ENCODE results near the gene TMEM45B. TPM values are rescaled to one million over a fixed set of nuclear protein-coding genes. Genes with fewer than 3 reads are reported as not detected.

Gene TMEM45B
- total and polyA plus RNA-seq, 2 experiments from 2014 or later = 0.11 to 0.38 TPM

DNA sequence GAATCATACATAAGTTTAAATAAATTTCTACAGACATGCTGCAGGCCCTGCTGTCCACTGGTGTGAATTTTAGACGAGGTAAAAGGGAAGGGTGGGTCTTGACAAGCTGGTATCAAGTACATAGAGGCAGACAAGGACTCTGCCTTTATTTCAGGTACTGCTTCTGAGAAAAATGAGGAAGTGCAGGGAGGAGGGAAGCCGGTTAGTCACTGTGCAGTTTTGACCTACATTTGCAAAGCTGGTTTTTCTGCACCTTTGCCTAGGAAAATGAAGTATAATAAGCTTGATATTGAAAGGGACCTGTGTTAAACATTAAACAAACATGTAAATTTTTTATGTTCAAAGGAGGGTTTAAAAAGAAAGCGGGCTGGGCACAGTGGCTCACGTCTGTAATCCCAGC is 24.6 kb downstream of the TMEM45B start:
- H3K36me3 ChIP-seq (ENCODE audit: insufficient read depth) = no peaks in the 10 kb centered on the region
- H3K27ac Mint-ChIP-seq = no peak overlapping the region
- H3K4me3 ChIP-seq = no peak overlapping the region
- H3K27me3 ChIP-seq (ENCODE audit: insufficient read depth) = no peaks in the 10 kb centered on the region
- no peaks in the 10 kb centered on the region for H3F3A ChIP-seq (replicated peaks; ENCODE audit: low read depth)
- no peaks in the 10 kb centered on the region for H3K36me3 Mint-ChIP-seq (ENCODE audit: low read depth)
- no peaks in the 10 kb centered on the region for H3K9me2 ChIP-seq (ENCODE audit: insufficient read depth)
- no peak for ATAC-seq
- H3K27me3 Mint-ChIP-seq (ENCODE audit: insufficient read depth, low read depth, poor library complexity) = peaks cover 1% of the 10 kb centered on the region
- H3K9me3 Mint-ChIP-seq = no peaks in the 10 kb centered on the region; the same call in 2 of the 3 replicates
- no peak overlapping the region for H3K4me2 ChIP-seq
- no peak for TF ChIP-seq ZNF331 (CRISPR knock-in tag; IDR thresholded peaks at IDR 0.05; ENCODE audit: low read depth)
- TF ChIP-seq POLR2AphosphoS5 (IDR thresholded peaks at IDR 0.05; ENCODE audit: low read depth) = no peak
- TF ChIP-seq, protein P1, sequence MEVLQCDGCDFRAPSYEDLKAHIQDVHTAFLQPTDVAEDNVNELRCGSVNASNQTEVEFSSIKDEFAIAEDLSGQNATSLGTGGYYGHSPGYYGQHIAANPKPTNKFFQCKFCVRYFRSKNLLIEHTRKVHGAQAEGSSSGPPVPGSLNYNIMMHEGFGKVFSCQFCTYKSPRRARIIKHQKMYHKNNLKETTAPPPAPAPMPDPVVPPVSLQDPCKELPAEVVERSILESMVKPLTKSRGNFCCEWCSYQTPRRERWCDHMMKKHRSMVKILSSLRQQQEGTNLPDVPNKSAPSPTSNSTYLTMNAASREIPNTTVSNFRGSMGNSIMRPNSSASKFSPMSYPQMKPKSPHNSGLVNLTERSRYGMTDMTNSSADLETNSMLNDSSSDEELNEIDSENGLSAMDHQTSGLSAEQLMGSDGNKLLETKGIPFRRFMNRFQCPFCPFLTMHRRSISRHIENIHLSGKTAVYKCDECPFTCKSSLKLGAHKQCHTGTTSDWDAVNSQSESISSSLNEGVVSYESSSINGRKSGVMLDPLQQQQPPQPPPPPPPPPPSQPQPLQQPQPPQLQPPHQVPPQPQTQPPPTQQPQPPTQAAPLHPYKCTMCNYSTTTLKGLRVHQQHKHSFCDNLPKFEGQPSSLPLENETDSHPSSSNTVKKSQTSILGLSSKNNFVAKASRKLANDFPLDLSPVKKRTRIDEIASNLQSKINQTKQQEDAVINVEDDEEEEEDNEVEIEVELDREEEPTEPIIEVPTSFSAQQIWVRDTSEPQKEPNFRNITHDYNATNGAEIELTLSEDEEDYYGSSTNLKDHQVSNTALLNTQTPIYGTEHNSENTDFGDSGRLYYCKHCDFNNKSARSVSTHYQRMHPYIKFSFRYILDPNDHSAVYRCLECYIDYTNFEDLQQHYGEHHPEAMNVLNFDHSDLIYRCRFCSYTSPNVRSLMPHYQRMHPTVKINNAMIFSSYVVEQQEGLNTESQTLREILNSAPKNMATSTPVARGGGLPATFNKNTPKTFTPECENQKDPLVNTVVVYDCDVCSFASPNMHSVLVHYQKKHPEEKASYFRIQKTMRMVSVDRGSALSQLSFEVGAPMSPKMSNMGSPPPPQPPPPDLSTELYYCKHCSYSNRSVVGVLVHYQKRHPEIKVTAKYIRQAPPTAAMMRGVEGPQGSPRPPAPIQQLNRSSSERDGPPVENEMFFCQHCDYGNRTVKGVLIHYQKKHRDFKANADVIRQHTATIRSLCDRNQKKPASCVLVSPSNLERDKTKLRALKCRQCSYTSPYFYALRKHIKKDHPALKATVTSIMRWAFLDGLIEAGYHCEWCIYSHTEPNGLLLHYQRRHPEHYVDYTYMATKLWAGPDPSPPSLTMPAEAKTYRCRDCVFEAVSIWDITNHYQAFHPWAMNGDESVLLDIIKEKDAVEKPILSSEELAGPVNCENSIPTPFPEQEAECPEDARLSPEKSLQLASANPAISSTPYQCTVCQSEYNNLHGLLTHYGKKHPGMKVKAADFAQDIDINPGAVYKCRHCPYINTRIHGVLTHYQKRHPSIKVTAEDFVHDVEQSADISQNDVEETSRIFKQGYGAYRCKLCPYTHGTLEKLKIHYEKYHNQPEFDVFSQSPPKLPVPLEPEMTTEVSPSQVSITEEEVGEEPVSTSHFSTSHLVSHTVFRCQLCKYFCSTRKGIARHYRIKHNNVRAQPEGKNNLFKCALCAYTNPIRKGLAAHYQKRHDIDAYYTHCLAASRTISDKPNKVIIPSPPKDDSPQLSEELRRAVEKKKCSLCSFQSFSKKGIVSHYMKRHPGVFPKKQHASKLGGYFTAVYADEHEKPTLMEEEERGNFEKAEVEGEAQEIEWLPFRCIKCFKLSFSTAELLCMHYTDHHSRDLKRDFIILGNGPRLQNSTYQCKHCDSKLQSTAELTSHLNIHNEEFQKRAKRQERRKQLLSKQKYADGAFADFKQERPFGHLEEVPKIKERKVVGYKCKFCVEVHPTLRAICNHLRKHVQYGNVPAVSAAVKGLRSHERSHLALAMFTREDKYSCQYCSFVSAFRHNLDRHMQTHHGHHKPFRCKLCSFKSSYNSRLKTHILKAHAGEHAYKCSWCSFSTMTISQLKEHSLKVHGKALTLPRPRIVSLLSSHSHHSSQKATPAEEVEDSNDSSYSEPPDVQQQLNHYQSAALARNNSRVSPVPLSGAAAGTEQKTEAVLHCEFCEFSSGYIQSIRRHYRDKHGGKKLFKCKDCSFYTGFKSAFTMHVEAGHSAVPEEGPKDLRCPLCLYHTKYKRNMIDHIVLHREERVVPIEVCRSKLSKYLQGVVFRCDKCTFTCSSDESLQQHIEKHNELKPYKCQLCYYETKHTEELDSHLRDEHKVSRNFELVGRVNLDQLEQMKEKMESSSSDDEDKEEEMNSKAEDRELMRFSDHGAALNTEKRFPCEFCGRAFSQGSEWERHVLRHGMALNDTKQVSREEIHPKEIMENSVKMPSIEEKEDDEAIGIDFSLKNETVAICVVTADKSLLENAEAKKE (CRISPR knock-in tag; IDR thresholded peaks at IDR 0.05) = no peak
- TF ChIP-seq ZNF114 (CRISPR knock-in tag; IDR thresholded peaks at IDR 0.05) = no peak
- TF ChIP-seq NANOG (IDR thresholded peaks at IDR 0.05; ENCODE audit: borderline replicate concordance) = no peak
- no peak overlapping the region for H2AFZ ChIP-seq
- H3K4me1 ChIP-seq (ENCODE audit: insufficient read depth) = no peaks in the 10 kb centered on the region
- DNase-seq (ENCODE audit: low spot score) = no peak
- no peak overlapping the region for H3K4me3 Mint-ChIP-seq
- no peaks in the 10 kb centered on the region for H3K79me2 ChIP-seq (replicated peaks; ENCODE audit: insufficient read depth)
- H3K27ac ChIP-seq (ENCODE audit: low read depth) = no peak overlapping the region
- peaks cover 4% of the 10 kb centered on the region for H3K4me1 Mint-ChIP-seq
- no peaks in the 10 kb centered on the region for H4K20me1 ChIP-seq (replicated peaks; ENCODE audit: insufficient read depth)

DNA sequence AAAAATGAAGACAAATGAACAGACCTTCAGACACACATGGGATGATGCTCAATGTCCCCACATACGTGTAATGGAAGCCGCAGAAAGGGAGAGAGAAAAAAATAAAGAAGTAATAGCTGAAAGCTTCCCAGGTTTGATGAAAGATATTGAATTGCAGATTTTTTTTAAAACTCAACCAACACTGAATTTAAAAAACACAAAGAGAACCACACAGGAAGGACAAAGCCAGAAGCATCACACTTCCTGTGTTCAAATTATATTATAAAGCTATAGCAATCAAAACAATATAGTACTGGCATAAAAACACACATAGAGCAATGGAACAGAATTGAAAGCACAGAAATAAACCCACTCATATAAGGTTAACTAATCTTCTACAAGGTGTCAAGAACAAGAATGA is 26.5 kb downstream of the TMEM45B start:
- Histone ChIP-seq H3K79me2 (replicated peaks; ENCODE audit: insufficient read depth) (no peaks in the 10 kb centered on the region), H3K27me3 (ENCODE audit: insufficient read depth) (no peaks in the 10 kb centered on the region), H3K36me3 (ENCODE audit: insufficient read depth) (no peaks in the 10 kb centered on the region), H3K27ac (ENCODE audit: low read depth) (no peak overlapping the region), H3K4me3 (no peak overlapping the region), H2AFZ (no peak overlapping the region), H3K4me1 (ENCODE audit: insufficient read depth) (no peaks in the 10 kb centered on the region; the same call in 1 of the 2 replicates), H3K4me2 (no peak overlapping the region), H3K9me2 (ENCODE audit: insufficient read depth) (no peaks in the 10 kb centered on the region), H3F3A (replicated peaks; ENCODE audit: low read depth) (no peaks in the 10 kb centered on the region), H4K20me1 (replicated peaks; ENCODE audit: insufficient read depth) (no peaks in the 10 kb centered on the region)
- H3K27ac Mint-ChIP-seq = no peak overlapping the region
- no peaks in the 10 kb centered on the region for H3K36me3 Mint-ChIP-seq (ENCODE audit: low read depth)
- H3K9me3 Mint-ChIP-seq = no peaks in the 10 kb centered on the region; the same call in 2 of the 3 replicates
- ATAC-seq (no peak), DNase-seq (ENCODE audit: low spot score) (no peak)
- H3K4me3 Mint-ChIP-seq = no peak overlapping the region
- peaks cover 1% of the 10 kb centered on the region for H3K27me3 Mint-ChIP-seq (ENCODE audit: insufficient read depth, low read depth, poor library complexity)
- peaks cover 6% of the 10 kb centered on the region for H3K4me1 Mint-ChIP-seq
- TF ChIP-seq POLR2AphosphoS5 (IDR thresholded peaks at IDR 0.05; ENCODE audit: low read depth) = no peak
- no peak for TF ChIP-seq CREB1 (CRISPR knock-in tag; IDR thresholded peaks at IDR 0.05; ENCODE audit: low read depth)
- no peak for TF ChIP-seq EZH2 (IDR thresholded peaks at IDR 0.05; ENCODE audit: low read depth, unreplicated experiment)
- TF ChIP-seq, protein P2, sequence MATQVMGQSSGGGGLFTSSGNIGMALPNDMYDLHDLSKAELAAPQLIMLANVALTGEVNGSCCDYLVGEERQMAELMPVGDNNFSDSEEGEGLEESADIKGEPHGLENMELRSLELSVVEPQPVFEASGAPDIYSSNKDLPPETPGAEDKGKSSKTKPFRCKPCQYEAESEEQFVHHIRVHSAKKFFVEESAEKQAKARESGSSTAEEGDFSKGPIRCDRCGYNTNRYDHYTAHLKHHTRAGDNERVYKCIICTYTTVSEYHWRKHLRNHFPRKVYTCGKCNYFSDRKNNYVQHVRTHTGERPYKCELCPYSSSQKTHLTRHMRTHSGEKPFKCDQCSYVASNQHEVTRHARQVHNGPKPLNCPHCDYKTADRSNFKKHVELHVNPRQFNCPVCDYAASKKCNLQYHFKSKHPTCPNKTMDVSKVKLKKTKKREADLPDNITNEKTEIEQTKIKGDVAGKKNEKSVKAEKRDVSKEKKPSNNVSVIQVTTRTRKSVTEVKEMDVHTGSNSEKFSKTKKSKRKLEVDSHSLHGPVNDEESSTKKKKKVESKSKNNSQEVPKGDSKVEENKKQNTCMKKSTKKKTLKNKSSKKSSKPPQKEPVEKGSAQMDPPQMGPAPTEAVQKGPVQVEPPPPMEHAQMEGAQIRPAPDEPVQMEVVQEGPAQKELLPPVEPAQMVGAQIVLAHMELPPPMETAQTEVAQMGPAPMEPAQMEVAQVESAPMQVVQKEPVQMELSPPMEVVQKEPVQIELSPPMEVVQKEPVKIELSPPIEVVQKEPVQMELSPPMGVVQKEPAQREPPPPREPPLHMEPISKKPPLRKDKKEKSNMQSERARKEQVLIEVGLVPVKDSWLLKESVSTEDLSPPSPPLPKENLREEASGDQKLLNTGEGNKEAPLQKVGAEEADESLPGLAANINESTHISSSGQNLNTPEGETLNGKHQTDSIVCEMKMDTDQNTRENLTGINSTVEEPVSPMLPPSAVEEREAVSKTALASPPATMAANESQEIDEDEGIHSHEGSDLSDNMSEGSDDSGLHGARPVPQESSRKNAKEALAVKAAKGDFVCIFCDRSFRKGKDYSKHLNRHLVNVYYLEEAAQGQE (IDR thresholded peaks at IDR 0.05; ENCODE audit: unreplicated experiment) = no peak
- no peak for TF ChIP-seq NANOG (IDR thresholded peaks at IDR 0.05; ENCODE audit: borderline replicate concordance)
- TF ChIP-seq, protein P3, sequence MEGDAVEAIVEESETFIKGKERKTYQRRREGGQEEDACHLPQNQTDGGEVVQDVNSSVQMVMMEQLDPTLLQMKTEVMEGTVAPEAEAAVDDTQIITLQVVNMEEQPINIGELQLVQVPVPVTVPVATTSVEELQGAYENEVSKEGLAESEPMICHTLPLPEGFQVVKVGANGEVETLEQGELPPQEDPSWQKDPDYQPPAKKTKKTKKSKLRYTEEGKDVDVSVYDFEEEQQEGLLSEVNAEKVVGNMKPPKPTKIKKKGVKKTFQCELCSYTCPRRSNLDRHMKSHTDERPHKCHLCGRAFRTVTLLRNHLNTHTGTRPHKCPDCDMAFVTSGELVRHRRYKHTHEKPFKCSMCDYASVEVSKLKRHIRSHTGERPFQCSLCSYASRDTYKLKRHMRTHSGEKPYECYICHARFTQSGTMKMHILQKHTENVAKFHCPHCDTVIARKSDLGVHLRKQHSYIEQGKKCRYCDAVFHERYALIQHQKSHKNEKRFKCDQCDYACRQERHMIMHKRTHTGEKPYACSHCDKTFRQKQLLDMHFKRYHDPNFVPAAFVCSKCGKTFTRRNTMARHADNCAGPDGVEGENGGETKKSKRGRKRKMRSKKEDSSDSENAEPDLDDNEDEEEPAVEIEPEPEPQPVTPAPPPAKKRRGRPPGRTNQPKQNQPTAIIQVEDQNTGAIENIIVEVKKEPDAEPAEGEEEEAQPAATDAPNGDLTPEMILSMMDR (conservative IDR thresholded peaks at IDR 0.05; ENCODE audit: low read depth in 2 of 2) = no peak

All from GM23338 (cell line).